DMS53 (cell line): ENCODE data around the gene PHF12.

Experiments
- DNase-seq: peaks from one replicate; lab custom pipeline; 2025; lab: John Stamatoyannopoulos, UW

PHF12 gene

GRCh38 chr17:28858801-28859355 is 92.4 kb downstream of the PHF12 start:
- no peak for DNase-seq

GRCh38 chr17:28857905-28858800 is 93.2 kb downstream of the PHF12 start:
- no peak for DNase-seq

DNA sequence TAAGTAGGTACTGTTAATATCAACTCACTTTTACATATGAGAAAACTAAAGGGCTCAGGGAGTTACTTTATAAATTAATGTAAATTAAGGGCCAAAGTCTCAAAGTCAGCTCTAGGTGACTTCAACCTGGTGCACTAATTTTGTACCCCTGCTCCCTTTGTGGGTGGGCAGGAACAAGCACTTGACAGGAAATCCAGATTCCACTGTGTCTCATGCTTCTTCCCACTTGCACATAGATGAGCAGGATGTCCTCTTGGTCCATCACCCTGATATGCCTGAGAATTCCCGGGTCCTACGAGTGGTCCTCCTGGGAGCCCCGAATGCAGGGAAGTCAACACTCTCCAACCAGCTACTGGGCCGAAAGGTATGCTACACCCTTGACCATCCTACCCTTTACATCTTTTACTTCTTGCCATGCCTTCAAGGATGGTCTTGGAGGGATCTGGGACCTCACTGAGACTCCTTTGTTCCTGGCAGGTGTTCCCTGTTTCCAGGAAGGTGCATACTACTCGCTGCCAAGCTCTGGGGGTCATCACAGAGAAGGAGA is 95.2 kb downstream of the PHF12 start:
- DNase-seq, result no peak

GRCh38 chr17:28855336-28855679 is 96.0 kb downstream of the PHF12 start:
- DNase-seq, result no peak
